ENCODE results near the gene PRLHR. TPM values are rescaled to one million over a fixed set of nuclear protein-coding genes. Genes with fewer than 3 reads are reported as not detected.

Gene PRLHR
- total and polyA plus RNA-seq, 2 experiments from 2014 or later = not detected

DNA sequence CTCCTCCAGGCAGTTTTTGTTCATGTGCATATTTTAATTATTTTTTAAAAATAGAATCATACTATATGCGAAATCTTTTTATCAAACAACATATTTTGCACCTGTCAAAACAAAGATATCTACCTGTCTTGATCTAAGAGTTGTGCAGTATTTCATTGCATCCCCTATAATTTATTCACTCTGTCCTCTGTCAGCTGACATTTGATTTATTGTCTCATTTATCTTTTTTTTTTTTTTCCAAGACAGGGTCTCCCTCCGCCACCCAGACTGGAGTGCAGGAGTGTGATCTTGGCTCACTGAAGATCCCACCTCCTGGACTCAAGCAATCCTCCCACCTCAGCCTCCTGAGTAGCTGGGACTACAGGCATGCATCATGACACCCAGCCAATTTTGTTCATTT, 49.0 kb downstream of the PRLHR start:
- Histone ChIP-seq H3K4me3 (no peak overlapping the region), H3K27ac (no peak overlapping the region), H3K4me1 (ENCODE audit: low read depth) (no peaks in the 10 kb centered on the region), H3K9me3 (ENCODE audit: low read depth) (no peaks in the 10 kb centered on the region), H3K27me3 (peaks cover 27% of the 10 kb centered on the region), H3K36me3 (no peaks in the 10 kb centered on the region)
- DNase-seq (ENCODE audit: low read depth in 1 of 2, low spot score in 1 of 2) = no peak
- TF ChIP-seq, protein P1, sequence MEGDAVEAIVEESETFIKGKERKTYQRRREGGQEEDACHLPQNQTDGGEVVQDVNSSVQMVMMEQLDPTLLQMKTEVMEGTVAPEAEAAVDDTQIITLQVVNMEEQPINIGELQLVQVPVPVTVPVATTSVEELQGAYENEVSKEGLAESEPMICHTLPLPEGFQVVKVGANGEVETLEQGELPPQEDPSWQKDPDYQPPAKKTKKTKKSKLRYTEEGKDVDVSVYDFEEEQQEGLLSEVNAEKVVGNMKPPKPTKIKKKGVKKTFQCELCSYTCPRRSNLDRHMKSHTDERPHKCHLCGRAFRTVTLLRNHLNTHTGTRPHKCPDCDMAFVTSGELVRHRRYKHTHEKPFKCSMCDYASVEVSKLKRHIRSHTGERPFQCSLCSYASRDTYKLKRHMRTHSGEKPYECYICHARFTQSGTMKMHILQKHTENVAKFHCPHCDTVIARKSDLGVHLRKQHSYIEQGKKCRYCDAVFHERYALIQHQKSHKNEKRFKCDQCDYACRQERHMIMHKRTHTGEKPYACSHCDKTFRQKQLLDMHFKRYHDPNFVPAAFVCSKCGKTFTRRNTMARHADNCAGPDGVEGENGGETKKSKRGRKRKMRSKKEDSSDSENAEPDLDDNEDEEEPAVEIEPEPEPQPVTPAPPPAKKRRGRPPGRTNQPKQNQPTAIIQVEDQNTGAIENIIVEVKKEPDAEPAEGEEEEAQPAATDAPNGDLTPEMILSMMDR (IDR thresholded peaks at IDR 0.05; ENCODE audit: low read depth, low read length) = no peak

DNA sequence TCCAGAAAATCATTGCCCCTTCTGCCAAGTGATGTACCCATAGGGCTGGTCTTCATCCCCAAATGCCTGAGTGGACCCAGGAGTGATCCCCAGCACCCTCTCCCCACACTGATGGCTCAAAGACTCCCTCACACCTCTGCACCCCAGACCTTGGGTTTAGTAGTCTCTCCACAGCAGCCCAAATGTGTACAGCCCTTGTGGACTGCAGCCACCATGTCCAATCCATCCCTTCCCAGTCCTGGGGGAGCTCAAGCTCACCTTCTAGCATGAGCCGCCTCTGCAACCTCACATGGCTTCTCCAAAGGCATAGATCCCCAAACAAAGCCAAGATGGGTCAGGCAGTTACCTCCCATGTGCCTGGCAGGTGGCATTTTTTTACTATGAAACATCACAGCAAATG, 50.1 kb downstream of the PRLHR start:
- TF ChIP-seq, protein P1 (IDR thresholded peaks at IDR 0.05; ENCODE audit: low read depth, low read length) = no peak

DNA sequence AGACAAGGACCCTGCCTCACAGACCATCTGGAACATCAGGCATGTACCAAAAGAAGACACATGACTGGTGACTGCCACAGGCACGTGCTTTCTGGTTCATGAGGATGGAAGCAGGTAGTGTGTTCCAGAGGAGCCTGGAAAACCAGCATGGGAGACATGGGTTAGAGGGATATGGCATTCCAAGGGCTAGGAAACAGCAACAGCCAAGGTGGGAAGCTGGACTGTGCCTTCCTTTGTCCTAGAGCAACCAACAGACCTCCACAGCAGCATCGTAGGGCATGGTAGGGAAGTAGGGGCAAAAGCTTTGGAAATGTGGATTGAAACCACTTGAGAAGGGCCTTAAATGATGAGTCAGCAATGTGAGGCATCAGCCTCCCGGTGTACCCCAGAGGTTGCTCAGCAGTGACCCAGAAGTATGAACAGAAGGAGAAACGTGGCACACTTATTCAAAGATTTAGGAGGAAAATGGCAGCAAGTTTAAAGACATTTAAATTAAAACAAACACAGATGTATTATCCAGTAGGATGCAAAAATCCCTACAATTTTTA, 51.0 kb downstream of the PRLHR start:
- H3K27ac ChIP-seq = no peak overlapping the region
- no peak for DNase-seq (ENCODE audit: low read depth in 1 of 2, low spot score in 1 of 2)
- H3K27me3 ChIP-seq = peaks cover 37% of the 10 kb centered on the region
- no peaks in the 10 kb centered on the region for H3K9me3 ChIP-seq (ENCODE audit: low read depth)
- no peaks in the 10 kb centered on the region for H3K36me3 ChIP-seq
- TF ChIP-seq, protein P1 (IDR thresholded peaks at IDR 0.05; ENCODE audit: low read depth, low read length) = no peak
- no peaks in the 10 kb centered on the region for H3K4me1 ChIP-seq (ENCODE audit: low read depth)
- no peak overlapping the region for H3K4me3 ChIP-seq

More for the DNA sequence above, 50.1 kb downstream of the PRLHR start:
- no peak for DNase-seq (ENCODE audit: low read depth in 1 of 2, low spot score in 1 of 2)
- Histone ChIP-seq H3K4me1 (ENCODE audit: low read depth) (no peaks in the 10 kb centered on the region), H3K4me3 (no peak overlapping the region), H3K9me3 (ENCODE audit: low read depth) (no peaks in the 10 kb centered on the region), H3K27ac (no peak overlapping the region), H3K27me3 (peaks cover 37% of the 10 kb centered on the region), H3K36me3 (no peaks in the 10 kb centered on the region)

- peak; percentile 40 to 47 for DNase-seq (ENCODE audit: low read depth in 1 of 2, low spot score in 1 of 2)
- H3K9me3 ChIP-seq (ENCODE audit: low read depth) = no peaks in the 10 kb centered on the region
- no peaks in the 10 kb centered on the region for H3K36me3 ChIP-seq
- no peaks in the 10 kb centered on the region for H3K4me1 ChIP-seq (ENCODE audit: low read depth)
- H3K27ac ChIP-seq = no peak overlapping the region
- TF ChIP-seq, protein P1 (IDR thresholded peaks at IDR 0.05; ENCODE audit: low read depth, low read length) = peak; percentile 60
- H3K27me3 ChIP-seq = peaks cover 37% of the 10 kb centered on the region
- H3K4me3 ChIP-seq = no peak overlapping the region
Observed at GRCh38 chr10:118543714-118544400, 51.6 kb downstream of the PRLHR start.

DNA sequence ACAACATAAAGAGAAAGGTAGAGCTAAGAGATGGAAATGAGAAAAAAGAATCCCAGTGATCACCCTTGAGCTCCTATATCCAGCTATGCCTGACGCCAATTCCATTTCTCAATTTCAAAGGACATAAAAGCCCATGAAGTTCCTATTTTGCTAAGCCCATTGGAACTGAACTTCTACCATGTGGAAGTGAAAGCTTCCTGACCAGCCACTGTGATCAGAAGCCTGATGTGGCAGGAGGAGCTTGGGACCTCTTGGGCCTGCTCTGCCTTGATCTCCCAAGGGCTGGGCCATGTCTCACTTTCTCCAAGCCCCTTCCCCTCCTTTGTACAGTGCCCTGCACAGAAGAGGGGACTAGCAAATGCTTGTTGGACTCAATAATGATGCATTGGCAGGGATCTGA, 52.7 kb downstream of the PRLHR start:
- H3K27me3 ChIP-seq = peaks cover 37% of the 10 kb centered on the region
- no peaks in the 10 kb centered on the region for H3K36me3 ChIP-seq
- H3K4me3 ChIP-seq = no peak overlapping the region
- H3K9me3 ChIP-seq (ENCODE audit: low read depth) = no peaks in the 10 kb centered on the region
- TF ChIP-seq, protein P1 (IDR thresholded peaks at IDR 0.05; ENCODE audit: low read depth, low read length) = no peak
- H3K4me1 ChIP-seq (ENCODE audit: low read depth) = no peaks in the 10 kb centered on the region
- no peak overlapping the region for H3K27ac ChIP-seq
- DNase-seq (ENCODE audit: low read depth in 1 of 2, low spot score in 1 of 2) = no peak

All from cardiac muscle cell (in vitro differentiated cells and primary cell).